ENCODE data around the gene SLC22A31.

DNA sequence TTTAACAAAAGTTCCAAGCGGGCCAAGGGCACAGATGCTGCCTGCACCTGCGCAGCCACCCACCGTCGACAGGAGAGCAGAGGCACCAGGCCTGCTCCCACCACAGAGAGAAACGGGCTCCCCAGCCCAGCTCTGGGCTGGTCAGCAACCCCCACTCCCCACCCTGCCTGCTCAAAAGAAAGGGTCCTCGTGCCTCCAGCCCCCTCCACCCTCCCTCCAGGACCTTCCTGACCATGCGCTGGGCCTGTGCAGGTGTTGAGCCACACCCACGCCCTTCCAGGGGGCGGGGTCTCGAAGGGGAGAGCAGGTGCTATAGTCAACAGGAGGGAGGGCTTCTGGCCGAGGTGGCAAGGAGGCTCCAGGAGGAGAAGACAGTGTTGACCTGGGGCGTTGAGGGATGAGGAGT is 42.5 kb upstream of the SLC22A31 start:
- TF ChIP-seq, protein P1, sequence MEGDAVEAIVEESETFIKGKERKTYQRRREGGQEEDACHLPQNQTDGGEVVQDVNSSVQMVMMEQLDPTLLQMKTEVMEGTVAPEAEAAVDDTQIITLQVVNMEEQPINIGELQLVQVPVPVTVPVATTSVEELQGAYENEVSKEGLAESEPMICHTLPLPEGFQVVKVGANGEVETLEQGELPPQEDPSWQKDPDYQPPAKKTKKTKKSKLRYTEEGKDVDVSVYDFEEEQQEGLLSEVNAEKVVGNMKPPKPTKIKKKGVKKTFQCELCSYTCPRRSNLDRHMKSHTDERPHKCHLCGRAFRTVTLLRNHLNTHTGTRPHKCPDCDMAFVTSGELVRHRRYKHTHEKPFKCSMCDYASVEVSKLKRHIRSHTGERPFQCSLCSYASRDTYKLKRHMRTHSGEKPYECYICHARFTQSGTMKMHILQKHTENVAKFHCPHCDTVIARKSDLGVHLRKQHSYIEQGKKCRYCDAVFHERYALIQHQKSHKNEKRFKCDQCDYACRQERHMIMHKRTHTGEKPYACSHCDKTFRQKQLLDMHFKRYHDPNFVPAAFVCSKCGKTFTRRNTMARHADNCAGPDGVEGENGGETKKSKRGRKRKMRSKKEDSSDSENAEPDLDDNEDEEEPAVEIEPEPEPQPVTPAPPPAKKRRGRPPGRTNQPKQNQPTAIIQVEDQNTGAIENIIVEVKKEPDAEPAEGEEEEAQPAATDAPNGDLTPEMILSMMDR (conservative IDR thresholded peaks at IDR 0.05 in 1 of 2, IDR thresholded peaks at IDR 0.05 in 1 of 2; ENCODE audit: low read depth in 1 of 2, low read length in 2 of 2), result no peak
- no peak for TF ChIP-seq EZH2 (IDR thresholded peaks at IDR 0.05; ENCODE audit: low read length, missing control alignments)

All from fibroblast of lung (primary cell).